Measurements from ENCODE around the gene GPR137B.

GRCh38 chr1:236158719-236159118 lies 16.4 kb downstream of the GPR137B start:
- TF ChIP-seq POLR2A (IDR thresholded peaks at IDR 0.05) (no peak), POLR2AphosphoS5 (IDR thresholded peaks at IDR 0.05) (no peak)
- TF ChIP-seq, protein P1, sequence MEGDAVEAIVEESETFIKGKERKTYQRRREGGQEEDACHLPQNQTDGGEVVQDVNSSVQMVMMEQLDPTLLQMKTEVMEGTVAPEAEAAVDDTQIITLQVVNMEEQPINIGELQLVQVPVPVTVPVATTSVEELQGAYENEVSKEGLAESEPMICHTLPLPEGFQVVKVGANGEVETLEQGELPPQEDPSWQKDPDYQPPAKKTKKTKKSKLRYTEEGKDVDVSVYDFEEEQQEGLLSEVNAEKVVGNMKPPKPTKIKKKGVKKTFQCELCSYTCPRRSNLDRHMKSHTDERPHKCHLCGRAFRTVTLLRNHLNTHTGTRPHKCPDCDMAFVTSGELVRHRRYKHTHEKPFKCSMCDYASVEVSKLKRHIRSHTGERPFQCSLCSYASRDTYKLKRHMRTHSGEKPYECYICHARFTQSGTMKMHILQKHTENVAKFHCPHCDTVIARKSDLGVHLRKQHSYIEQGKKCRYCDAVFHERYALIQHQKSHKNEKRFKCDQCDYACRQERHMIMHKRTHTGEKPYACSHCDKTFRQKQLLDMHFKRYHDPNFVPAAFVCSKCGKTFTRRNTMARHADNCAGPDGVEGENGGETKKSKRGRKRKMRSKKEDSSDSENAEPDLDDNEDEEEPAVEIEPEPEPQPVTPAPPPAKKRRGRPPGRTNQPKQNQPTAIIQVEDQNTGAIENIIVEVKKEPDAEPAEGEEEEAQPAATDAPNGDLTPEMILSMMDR (IDR thresholded peaks at IDR 0.05): no peak
